Calu3 (cell line): ENCODE results near the gene APOA1. TPM values are rescaled to one million over a fixed set of nuclear protein-coding genes. Genes with fewer than 3 reads are reported as not detected.

Experiments used
- BruUV-seq: library from RNA; stranded (reverse); fragments of 400-500 nt; replicated peaks from 2 replicates; lab custom pipeline; 2021; lab: Mats Ljungman, UMichigan
- CTCF ChIA-PET: fragments of 300-600 bp; sonication (Branson Sonifier 250); formaldehyde crosslinking; loops from one replicate; lab custom pipeline; 2022; ENCODE audit warnings: antibody characterized with exemption; lab: Charles Lee
- DNase-seq: peaks from one replicate; pipeline ENCODE4 v3.0.0; 2022
- H3K27ac Mint-ChIP-seq: one replicate; pipeline ENCODE4 v1.8.0; 2022; ENCODE audit warnings: mixed read lengths; ENCODE audit not compliant: unreplicated experiment
- H3K27me3 Mint-ChIP-seq: one replicate; pipeline ENCODE4 v1.8.0; 2022; ENCODE audit warnings: mixed read lengths; ENCODE audit not compliant: unreplicated experiment
- H3K36me3 Mint-ChIP-seq: one replicate; pipeline ENCODE4 v1.8.0; 2022; ENCODE audit warnings: mild to moderate bottlenecking, moderate library complexity, mixed read lengths; ENCODE audit not compliant: insufficient read depth, unreplicated experiment
- H3K4me1 Mint-ChIP-seq: one replicate; pipeline ENCODE4 v1.8.0; 2022; ENCODE audit warnings: mild to moderate bottlenecking, low read depth, mixed read lengths; ENCODE audit not compliant: unreplicated experiment
- H3K4me3 Mint-ChIP-seq: one replicate; pipeline ENCODE4 v1.8.0; 2022; ENCODE audit warnings: mild to moderate bottlenecking, low read depth, moderate library complexity, mixed read lengths; ENCODE audit not compliant: unreplicated experiment
- H3K9me3 Mint-ChIP-seq: one replicate; pipeline ENCODE4 v1.8.0; 2022; ENCODE audit warnings: low read depth, mixed read lengths; ENCODE audit not compliant: unreplicated experiment
- intact Hi-C: fragments of 100-400 bp; cut with micrococcal nuclease; formaldehyde crosslinking; loops from one replicate; pipeline ENCODE4 v1.10.0; 2022; ENCODE audit not compliant: unreplicated experiment
- total RNA-seq: library from RNA; stranded (reverse); gene quantifications from 2 replicates; pipeline ENCODE4 v1.2.3, GENCODE V29; 2022
- TF ChIP-seq, protein P1 (sequence below): fragments of 200-600 bp; IDR thresholded peaks from one replicate; pipeline ENCODE4 v1.8.0; 2022; ENCODE audit warnings: antibody characterized with exemption; ENCODE audit not compliant: unreplicated experiment

APOA1 gene
- total RNA-seq, 1 experiment from 2014 or later = not detected

DNA sequence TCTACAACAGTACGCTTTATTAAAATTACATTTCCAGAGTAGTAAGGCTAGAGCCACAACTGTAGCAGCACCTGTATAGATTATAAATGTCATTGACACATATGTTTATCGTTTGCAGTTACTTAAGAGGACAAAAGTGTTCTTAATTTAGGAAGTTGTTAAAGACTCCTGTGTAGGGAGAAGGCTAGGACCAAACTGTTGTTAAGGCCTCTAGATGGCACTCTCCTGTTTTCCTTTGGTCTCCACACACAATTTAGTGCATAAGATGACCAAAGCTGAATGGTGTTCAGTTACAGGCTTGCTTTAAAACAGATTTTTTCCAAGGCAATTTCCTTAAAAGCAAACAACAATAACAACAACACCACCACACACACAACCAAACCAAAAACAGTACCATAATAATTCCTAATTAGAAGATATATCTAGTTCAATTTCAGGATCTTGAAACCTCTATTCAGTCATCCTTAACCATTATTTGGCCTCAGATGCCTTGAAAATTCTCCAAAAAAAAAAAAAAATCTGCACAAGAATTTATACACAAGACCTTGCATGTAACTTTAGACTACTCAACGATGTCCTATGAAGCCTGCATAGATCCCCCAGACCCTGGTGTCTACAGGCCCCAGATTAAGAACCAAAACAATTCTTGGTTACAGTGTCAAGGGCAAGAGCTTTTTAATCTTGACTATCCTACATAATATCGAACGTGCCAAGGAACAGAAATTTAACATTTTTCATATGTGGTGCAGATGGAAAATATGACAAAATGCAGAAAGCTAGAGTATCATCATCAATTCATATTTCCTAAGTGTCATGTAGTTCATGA, 42.6 kb upstream of the APOA1 start:
- Mint-ChIP-seq H3K9me3 (no peaks in the 10 kb centered on the region), H3K4me3 (no peak overlapping the region), H3K27me3 (no peaks in the 10 kb centered on the region), H3K36me3 (no peaks in the 10 kb centered on the region), H3K4me1 (no peaks in the 10 kb centered on the region), H3K27ac (no peak overlapping the region)
- BruUV-seq = no TSS peak
- CTCF ChIA-PET = interaction anchor here (0.5 to 1.7 kb wide), 4 partner anchors 26 to 226 kb away, joined by 3 to 21 read pairs (median 4); partner anchors contain the start of gene SIK3
- peak; percentile 23 for DNase-seq
- intact Hi-C loops = loop anchor here (1.0 kb wide), 1 partner anchor 226 kb away; no protein-coding TSS in a partner anchor
- TF ChIP-seq, protein P1, sequence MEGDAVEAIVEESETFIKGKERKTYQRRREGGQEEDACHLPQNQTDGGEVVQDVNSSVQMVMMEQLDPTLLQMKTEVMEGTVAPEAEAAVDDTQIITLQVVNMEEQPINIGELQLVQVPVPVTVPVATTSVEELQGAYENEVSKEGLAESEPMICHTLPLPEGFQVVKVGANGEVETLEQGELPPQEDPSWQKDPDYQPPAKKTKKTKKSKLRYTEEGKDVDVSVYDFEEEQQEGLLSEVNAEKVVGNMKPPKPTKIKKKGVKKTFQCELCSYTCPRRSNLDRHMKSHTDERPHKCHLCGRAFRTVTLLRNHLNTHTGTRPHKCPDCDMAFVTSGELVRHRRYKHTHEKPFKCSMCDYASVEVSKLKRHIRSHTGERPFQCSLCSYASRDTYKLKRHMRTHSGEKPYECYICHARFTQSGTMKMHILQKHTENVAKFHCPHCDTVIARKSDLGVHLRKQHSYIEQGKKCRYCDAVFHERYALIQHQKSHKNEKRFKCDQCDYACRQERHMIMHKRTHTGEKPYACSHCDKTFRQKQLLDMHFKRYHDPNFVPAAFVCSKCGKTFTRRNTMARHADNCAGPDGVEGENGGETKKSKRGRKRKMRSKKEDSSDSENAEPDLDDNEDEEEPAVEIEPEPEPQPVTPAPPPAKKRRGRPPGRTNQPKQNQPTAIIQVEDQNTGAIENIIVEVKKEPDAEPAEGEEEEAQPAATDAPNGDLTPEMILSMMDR = no peak

DNA sequence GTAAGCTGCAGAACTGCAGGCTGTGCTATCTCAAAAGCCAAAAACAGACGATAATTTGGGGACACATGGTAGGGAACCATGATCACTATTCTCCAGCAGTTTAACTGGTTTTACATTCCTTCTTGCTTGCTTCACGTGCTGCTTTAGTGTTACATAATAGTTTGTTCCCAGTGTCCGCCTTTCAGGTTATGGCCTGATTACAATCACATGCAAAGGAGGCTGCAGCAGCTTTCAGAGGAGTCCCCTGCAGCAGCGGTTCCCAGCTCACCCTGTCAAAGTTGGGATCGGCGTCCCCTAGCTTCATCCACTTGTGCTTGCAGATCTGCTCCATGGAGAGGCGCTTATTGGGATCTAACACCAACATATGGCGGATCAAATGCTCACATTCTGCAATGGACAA, 39.2 kb upstream of the APOA1 start:
- no peaks in the 10 kb centered on the region for H3K4me1 Mint-ChIP-seq
- no peak overlapping the region for H3K4me3 Mint-ChIP-seq
- peaks cover 1% of the 10 kb centered on the region for H3K36me3 Mint-ChIP-seq
- TF ChIP-seq, protein P1 = no peak
- no peak for DNase-seq
- intact Hi-C loops = no loop called here
- no TSS peak for BruUV-seq
- CTCF ChIA-PET = no interaction called here
- H3K9me3 Mint-ChIP-seq = no peaks in the 10 kb centered on the region
- H3K27ac Mint-ChIP-seq = no peak overlapping the region
- H3K27me3 Mint-ChIP-seq = no peaks in the 10 kb centered on the region

DNA sequence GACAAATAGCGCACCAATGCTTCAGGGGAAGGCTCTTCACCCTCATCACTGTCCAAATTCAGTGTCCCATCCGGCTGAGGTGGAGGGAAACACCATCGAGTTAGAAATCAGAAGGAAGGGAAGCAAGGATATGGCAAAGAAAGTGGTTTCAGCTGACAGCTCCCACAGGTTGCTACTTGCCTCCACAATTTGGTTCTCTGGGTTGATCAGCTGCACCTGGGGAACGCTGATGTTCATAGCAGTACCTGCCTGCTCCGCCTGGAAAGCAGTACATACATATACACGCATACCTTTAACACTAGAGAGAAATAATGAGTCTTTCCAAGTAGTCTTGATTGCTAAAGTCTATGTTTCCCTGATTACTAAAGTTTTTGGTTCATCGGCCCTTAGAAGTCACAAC, 37.8 kb upstream of the APOA1 start:
- intact Hi-C loops = no loop called here
- no peak for DNase-seq
- no peaks in the 10 kb centered on the region for H3K9me3 Mint-ChIP-seq
- BruUV-seq = no TSS peak
- H3K4me1 Mint-ChIP-seq = no peaks in the 10 kb centered on the region
- H3K27me3 Mint-ChIP-seq = no peaks in the 10 kb centered on the region
- H3K27ac Mint-ChIP-seq = no peak overlapping the region
- no peak overlapping the region for H3K4me3 Mint-ChIP-seq
- CTCF ChIA-PET = no interaction called here
- TF ChIP-seq, protein P1 = no peak
- peaks cover 7% of the 10 kb centered on the region for H3K36me3 Mint-ChIP-seq

DNA sequence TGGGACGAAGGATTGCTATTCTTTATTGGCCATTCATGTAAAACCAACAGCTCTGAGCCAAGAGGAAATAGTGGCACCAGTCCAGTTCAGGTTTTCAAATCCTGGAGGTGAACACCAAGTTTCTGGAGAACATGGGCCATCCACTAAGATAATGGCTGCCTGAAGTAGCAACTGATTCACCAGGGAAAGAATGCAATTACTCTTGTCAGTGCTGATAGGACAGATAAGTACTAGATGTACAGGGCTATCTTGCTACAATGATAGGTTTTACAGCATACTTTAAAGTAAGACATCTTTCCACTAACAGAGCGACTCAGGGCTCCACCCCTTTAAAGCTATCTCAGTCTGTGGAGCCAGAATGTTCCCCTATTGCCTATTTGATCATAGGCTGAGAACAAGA, 36.8 kb upstream of the APOA1 start:
- intact Hi-C loops = no loop called here
- H3K9me3 Mint-ChIP-seq = no peaks in the 10 kb centered on the region
- no peak overlapping the region for H3K27ac Mint-ChIP-seq
- H3K4me1 Mint-ChIP-seq = no peaks in the 10 kb centered on the region
- peaks cover 7% of the 10 kb centered on the region for H3K36me3 Mint-ChIP-seq
- no peaks in the 10 kb centered on the region for H3K27me3 Mint-ChIP-seq
- DNase-seq = no peak
- CTCF ChIA-PET = no interaction called here
- no TSS peak for BruUV-seq
- TF ChIP-seq, protein P1 = no peak
- H3K4me3 Mint-ChIP-seq = no peak overlapping the region
